ENCODE results near the gene SIGLEC11.

GRCh38 chr19:49946415-49946814 is 14.6 kb downstream of the SIGLEC11 start:
- no peak for TF ChIP-seq CTCF (IDR thresholded peaks at IDR 0.05)
- TF ChIP-seq POLR2A (IDR thresholded peaks at IDR 0.05), result no peak
